ENCODE data around the gene REG3G. TPM values are rescaled to one million over a fixed set of nuclear protein-coding genes. Genes with fewer than 3 reads are reported as not detected.

The REG3G gene
- total RNA-seq (2022; extraction: Qiagen RNA extraction), result not detected in 5 replicates

GRCh38 chr2:79025421-79025820, at the start of gene REG3G:
REG3G (plus strand) TSS chr2:79025702; CDS start chr2:79026094, 392 bp downstream.

Other genes with a start within 250 kb of the REG3G start
- not detected in 5 replicates for gene REG1B, start 62.3 kb downstream of the REG3G start, total RNA-seq (2022; extraction: Qiagen RNA extraction)
- gene REG1A, start 94.8 kb downstream of the REG3G start, total RNA-seq (2022; extraction: Qiagen RNA extraction), result not detected in 5 replicates
- gene REG3A, start 134.1 kb downstream of the REG3G start, total RNA-seq (2022; extraction: Qiagen RNA extraction), result not detected in 5 replicates

Measured in A549 treated with Mapracorat at 1 μM for 4 hours (cell line).